Mucosa of gallbladder (tissue), 1 donor: ENCODE data around the gene SMAD9. TPM values are rescaled to one million over a fixed set of nuclear protein-coding genes. Genes with fewer than 3 reads are reported as not detected.

Experiments used
- DNase-seq: peaks from one replicate; pipeline ENCODE4 v3.0.0-alpha.2; 2020; ENCODE audit warnings: low spot score
- total RNA-seq: library from RNA; stranded (reverse); gene quantifications from one replicate; pipeline ENCODE4 v1.2.1, GENCODE V29; 2021
- donor health status: DM: no; HTN: no; CAD: no.

The SMAD9 gene
- total RNA-seq, 1 donor from 2014 or later, result 39.7 TPM

DNA sequence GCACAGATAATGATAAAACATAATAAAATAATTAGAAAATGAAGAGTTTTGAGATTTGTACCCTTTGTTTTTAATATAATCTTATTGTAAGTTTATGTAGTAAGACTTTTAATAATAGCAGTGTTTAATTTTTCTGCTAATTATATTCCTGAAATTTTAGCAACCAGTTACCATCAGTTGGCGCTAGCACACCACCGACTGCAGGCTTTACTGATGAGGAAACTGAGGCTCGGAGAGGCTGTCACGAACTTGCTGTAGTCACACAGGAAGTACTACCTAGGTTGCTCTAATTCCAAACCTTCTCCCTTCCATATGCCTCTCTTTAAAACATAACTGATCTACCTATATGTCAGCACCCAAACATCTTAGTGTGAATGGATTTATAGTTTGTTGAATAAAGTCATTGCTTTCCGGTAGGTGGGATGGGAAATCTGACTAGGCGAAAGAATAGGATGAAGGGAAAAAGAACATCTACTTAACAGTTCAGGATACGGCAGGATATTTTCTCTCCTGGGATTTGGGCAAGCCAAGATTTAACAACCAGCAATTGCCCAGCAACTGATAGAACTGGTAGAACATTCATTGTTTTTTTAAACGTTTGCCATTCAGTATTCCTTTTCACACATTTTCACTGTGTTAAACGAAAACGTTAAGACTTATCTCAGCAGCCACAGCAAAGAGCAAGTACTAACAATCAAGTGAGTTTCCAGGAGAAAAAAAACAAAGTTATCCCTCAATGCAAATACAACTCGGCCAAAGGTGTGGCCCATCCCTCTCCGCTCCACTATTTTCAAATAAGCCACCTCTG, 101.8 kb downstream of the SMAD9 start:
- no peak for DNase-seq

DNA sequence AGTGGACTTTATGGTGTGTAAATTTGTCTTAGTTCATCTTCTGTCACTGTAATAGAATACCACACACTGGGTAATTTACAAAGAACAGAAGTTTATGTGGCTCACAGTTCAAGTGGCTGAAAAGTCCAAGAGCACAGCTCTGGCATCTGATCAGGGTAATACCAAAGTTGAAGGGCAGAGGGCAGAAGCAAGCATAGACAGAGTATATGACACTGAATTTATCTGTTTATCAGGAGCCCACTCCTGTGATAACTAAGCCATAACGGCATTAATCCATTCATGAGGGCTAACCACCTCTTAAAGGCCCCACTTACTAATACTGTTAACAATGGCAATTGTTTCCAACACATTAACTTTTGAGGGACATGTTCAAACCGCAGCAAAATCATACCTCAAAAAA, 105.0 kb downstream of the SMAD9 start:
- no peak for DNase-seq

DNA sequence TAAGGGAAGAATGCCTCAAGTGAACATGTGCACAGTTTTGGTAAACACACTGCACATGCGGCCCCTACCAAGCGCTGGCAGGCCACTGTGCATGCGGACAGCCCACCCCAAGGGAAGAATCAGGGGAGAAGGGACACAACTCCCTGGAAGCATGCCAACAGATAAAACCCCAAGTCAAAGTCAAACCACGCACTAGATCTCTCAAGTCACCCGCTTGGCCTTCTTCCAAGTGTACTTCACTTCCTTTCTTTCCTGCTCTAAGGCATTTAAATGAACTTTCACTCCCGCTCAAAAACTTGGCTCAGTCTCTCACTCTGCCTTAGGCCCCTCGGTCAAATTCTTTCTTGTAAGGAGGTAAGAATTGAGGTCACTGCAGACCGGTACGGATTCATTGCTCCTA, 105.6 kb downstream of the SMAD9 start:
- peak; percentile 20 for DNase-seq

DNA sequence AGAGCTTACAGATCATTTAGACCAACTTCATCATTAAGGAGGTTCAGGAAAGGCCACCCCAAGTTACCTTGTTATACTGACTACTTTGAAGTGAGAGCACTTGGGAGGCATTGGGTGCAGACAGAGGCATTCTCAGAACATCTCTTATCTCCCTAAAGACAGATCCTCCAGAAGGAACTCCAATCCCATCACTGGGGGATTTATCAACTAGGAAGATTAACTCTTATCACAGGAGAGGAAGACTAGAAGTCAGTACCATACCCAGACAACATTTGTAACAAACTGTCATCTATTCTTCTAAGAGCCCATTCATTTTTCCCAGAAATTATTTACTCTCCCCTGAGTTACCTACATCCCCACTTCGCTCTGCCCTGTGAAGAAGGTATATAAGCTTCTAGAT, 106.8 kb downstream of the SMAD9 start:
- DNase-seq, result no peak

DNA sequence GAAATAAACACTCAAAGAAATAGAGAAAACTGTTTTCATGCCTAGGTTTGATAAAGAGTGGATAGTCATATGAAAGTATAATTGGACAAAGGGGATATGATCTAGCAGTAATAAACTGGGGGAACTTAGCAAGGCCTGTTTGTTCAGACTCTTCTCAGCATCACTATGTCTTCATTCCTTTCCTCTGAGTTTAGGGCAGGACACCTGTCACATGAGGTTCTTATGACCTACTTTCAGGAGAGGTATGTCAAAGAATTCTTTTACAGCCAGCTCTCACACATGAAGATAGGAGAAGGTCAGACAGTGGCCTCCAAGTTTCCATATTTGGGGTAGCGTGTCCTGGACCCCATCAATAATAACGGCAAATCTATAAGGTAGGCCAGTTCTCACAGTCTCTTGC, 112.4 kb downstream of the SMAD9 start:
- DNase-seq, result no peak

DNA sequence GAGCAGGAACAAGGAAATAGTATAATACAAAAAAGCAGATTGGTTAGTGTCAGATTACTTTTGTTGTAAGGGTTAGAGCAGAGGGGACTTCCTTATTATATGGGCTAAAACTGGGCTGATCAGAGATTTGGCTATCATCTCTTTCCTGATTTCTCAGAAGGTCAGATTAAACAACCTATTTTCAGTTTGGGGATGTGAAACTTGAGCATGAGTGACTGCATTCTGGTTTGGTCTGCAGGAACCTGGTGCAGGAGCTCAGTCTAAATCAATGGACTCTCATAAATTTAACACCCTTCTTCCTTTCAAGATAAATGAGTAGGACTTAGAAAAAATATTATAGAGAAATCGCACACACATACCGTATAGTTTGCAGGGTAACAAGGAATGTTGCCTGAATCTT, 113.9 kb downstream of the SMAD9 start:
- no peak for DNase-seq

DNA sequence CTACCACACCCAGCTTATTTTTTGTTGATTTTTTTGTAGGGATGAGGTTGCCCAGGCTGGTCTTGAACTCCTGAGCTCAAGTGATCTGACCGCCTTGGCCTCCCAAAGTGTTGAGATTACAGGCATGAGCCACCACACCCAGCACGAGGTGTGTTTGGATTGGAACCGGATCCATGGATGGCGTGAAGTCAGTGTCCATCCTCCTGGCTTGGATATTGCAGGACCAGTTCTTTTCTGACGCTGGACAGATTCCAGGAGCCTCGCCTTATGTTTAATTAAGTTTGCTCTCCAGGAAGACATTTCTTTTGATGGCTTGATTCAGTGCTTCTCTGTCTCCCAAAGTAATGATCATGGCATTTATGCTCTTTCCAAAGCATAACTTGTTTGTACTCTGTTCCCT, 115.5 kb downstream of the SMAD9 start:
- DNase-seq, result peak; percentile 21

DNA sequence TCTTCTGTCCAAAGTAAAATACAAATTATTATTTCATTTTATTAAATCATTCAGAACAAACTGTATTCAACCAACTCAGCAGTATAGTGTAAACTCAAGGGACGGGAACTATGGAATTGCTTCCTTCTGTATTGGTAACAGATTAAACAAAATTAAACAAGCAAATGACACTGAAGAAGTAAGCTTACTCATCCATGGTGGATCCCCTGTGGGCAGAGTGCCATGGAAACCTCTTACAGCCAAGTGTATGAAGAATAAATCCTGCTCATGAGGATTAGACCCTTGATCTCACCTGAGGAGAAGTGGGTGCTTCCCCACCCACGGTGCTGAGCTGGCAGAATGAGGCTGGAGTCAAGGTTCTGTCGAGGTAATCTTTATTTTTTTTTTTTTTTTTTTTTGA, 119.0 kb downstream of the SMAD9 start:
- peak; percentile 18 for DNase-seq

DNA sequence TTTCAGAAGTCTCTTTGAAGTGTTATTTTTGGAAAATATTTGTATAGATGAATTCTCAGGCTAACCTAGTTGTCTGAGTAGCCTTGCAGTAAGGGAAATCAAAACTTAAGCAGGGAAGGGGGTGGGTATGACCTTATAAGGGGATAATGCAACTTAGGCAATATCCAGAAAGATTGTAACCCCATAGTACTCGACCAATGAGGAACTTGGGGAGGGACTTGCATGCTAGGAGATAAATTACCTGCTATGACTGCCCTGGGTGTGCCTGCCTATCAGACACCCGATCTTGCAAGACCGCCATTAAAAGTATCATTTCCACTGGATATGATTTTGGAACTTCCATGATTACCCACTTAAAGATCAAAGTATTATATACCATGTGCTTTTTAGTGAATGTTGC, 124.0 kb downstream of the SMAD9 start:
- DNase-seq, result no peak

DNA sequence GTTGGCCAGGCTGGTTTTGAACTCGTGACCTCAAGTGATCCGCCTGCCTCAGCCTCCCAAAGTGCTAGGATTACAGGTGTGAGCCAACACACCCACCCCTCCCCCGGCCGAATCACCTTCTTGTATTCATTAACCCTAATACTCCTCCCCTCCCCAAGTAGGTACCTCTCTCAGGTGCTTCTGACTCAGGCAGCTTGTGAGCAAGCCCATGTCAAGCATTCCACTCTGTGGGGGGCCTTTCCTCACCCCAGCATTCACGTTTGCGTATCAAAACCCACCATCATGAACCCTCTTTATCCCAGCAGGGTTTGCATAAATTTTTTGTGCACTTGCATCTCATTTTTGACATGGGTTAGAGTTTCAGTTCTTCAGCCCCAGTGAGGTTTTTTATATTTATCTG, 124.6 kb downstream of the SMAD9 start:
- no peak for DNase-seq

Other genes with a start within 250 kb of the SMAD9 start
- not detected for gene SERTM1, start 246.2 kb downstream of the SMAD9 start, total RNA-seq
- 4.4 TPM for gene RFXAP, start 101.0 kb downstream of the SMAD9 start, total RNA-seq
- gene ALG5, start 79.1 kb upstream of the SMAD9 start, total RNA-seq, result 39.4 TPM
- 25.0 TPM for gene EXOSC8, start 80.5 kb upstream of the SMAD9 start, total RNA-seq
- 47.4 TPM for gene SUPT20H, start 139.4 kb upstream of the SMAD9 start, total RNA-seq
- not detected for gene CSNK1A1L, start 185.4 kb upstream of the SMAD9 start, total RNA-seq